Kidney glomerular epithelial cell (primary cell): ENCODE results near the gene C6.
"Not testable (repeated sequence)": the region's sequence is repeated elsewhere in the genome, so short reads cannot be mapped to it uniquely, and the experiment has no call there.

Experiments used
- DNase-seq: peaks from one replicate; lab custom pipeline; 2025; lab: John Stamatoyannopoulos, UW

The C6 gene

DNA sequence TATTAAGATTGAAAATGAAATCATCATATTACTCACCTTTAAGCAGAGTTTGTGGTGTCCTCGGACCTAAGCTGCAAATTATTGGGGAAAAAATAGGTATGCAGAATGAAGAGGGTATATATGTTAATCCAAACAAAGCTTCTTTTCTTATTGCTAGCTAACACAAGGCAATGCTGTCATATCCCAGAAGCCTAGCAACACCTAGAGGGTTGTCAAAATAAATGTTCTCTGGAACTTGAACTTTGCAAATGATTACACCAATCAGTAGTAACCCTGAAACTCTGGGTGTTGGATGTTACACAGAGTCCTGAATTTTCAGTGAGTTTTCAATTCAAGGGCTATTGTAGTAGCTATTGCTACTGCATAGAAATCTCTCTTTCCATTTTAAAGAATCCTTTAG lies at the start of gene C6:
TSS of gene C6 (minus strand) at position 193 of the 400 bp plus-strand sequence. CDS start 10,302 bp downstream, outside the sequence.
- DNase-seq: no peak

GRCh38 chr5:41256400-41256799 lies 43.1 kb upstream of the C6 start:
- DNase-seq: no peak

DNA sequence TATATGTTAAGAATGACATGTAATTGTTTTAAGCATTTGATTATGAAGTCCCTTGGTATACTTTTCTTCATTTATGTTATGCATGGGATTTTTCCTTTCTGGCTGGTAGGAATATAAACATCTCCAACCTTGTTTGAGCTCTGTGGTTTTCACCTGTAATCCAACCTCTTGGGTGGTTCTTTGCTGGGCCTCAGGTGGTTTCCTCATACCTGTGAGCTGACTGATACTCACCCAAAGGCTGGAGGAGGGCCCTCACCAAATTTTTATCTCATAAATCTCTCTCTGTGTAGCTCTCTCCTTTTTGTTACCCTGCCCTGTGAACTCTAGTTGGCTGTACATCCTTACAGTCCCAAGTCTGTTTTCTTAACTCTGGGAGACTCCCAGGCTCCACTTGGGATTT lies 39.8 kb upstream of the C6 start:
- no peak for DNase-seq

GRCh38 chr5:41252036-41252435 lies 38.7 kb upstream of the C6 start:
- no peak for DNase-seq

DNA sequence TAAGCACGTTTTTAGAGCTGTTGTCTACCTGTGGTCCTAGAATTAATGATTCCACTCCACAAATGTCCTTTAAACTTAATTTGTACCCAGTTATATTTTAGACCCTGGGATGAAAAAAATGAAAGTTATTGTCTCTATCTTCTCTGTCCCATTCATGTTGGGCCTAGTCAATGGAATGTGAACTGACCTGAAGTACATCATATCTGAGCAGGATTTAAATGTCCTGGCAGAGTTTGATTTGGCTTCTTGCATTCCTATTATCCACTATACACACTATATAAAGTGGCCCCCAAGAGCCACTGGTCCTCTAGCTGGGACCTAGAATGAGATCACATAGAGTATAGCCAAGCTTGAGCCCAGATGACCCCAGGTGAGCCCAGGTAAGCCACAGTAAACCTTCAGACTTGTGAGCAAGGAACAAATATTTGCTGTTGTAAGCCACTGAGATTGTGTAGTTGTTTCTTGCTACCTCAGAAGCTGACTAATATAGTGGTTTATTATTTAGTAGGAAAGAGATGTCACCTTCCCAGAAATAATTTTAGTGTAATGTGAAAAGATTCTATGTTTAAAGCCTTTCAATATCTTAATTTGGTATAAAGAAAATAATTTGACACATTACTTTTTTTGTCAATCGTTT lies 37.1 kb upstream of the C6 start:
- no peak for DNase-seq

- no peak for DNase-seq
These were observed 33.8 kb upstream of the C6 start for GRCh38 chr5:41247135-41247534.

- peak; percentile 71 for DNase-seq
These were observed 33.0 kb upstream of the C6 start for GRCh38 chr5:41246376-41246775.

GRCh38 chr5:41243558-41243957 lies 30.2 kb upstream of the C6 start:
- DNase-seq: no peak

DNA sequence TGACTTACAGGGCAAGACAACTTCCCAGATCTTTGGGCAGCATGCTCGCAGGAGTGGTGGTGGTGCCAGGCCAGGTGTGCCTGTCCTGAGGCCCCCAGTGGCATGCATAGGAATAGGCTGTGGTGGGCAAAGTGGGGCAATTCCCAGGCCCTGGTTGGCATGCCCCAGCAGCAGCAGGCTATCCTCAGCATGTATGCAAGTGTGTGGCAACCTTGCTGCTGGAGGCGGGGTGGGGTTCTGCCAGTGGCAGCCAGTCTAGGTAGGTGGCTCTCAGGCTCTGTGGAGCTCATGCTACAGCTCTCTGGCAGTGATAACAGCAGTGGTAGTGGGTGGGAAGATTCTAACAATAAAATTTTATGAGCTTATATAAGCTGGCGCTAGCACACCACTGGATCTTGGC lies 27.7 kb upstream of the C6 start:
- DNase-seq: no peak

DNA sequence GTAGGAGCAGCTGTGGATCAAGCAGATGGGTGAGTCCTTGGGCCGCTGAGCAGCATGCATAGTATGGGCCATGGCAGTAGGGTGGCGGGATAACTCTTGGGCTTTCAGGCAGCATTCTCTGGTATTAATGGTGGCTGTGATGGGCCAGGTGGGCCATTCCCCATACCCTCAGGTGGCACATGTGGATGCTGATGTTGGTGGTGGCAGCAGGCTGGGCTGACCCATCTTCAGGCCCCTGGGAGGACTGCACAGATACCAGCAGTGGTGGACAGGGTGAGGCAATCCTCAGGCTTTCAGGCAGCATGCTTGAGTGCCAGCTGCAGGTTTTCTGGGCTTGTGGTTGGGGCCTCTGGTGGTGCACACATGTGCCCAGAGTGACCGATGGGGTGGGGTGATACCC lies 27.1 kb upstream of the C6 start:
- DNase-seq: no peak

GRCh38 chr5:41234475-41234874 lies 21.1 kb upstream of the C6 start:
- no peak for DNase-seq

DNA sequence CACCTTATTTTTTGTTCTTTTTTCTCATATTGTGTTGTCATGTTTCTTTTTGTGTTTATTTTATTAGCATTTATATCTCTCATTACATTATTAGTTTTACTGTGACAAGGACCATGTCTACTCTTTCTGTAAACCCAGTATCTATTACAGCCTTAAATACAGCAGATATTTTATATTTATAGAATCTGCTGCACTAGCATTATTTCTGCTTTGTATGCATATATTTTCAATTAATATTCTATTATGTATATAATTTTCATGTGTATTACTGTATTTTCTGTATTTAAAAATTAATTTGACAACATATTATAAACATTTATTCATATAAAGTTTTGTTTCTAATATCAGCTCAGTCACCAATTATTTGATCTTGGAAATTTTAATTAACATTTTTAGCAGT lies 19.5 kb upstream of the C6 start:
- no peak for DNase-seq

DNA sequence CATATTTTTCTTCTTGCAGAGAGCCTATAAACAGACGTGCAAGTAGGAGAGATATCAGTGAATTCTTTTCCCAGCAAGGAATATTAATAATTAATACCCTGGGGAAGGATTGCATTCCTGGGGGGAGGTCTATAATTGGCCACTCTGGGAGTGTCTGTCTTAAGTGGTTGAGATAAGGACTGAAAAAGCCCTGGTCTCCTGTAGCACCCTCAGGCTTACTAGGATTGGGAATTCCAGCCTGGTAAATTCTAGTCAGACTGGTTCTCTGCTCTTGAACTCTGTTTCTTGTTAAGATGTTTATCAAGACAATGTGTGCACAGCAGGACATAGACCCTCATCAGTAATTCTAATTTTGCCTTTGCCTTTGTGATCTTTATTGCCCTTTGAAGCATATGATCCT lies 16.9 kb upstream of the C6 start:
- not testable (repeated sequence) for DNase-seq

DNA sequence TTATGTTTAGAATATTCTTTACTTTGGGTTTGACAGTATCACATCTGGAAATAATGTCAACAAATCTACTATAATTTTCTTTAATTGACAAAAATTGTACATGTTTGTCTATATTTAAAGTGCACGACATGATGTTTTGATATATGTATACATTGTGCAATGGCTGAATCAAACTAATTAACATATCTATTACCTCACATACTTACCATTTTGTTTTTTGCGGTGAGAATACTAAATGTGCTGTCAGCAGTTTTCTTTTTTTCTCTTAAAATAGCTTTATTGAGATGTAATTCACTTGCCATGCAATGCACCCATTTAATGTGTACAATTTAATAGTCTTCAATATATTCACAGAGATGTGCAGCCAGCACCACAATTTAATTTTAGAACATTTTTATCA lies 10.6 kb upstream of the C6 start:
- no peak for DNase-seq

GRCh38 chr5:41219658-41220269 lies 6.4 kb upstream of the C6 start:
- no peak for DNase-seq

DNA sequence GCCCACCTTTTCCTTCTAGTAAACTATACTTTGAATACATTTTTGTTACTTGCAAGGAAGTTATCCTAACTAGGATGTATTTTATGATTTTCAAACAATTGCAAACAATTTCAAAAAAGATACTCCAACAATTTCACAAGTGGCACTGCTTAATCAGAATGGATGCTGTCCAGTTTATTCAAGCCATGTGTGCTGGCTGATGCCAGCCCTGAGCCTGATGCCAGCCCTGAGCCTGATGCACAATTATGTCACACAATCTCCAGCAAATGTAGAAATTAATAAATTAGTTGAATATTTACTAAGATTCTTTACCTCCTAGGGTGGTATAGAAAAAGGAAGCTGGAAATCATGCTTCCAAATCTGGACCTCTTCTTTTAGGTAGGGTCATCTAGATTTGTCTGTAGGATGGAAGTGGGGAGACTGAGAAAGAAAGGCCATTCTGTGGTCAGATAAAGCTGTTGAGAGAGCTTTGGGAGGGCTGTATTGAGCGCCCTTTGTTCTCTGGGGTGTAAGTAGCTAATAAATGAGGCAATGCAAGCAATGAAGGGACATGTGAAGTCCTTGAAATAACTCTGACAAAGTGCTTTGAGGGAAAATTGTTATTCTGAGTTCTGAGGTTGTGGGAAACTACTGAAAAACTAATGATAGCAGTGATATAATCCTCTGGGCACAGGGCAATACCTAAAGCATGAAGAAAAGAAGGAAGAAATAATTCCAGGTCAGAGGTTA lies 5.8 kb upstream of the C6 start:
- DNase-seq: no peak

GRCh38 chr5:41214182-41214581 lies 850 bp upstream of the C6 start:
- DNase-seq: no peak

DNA sequence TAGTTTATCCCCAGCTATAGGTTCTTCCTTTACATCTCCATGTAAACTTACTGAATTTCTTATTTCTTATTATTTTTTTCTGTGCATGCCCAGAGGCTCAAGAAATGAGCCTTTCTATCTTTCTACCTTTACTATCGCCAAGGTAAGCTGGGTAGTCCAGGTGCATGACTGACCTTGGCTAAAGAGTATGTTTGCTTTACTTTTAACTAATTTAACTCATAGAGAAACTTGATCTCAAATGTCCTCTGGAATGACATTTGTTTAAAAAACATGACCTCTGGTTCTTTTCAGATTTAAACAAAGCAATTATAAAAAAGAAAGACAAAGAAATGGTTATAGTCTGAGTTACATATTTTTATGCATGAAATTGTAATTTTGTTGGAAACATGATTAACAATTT lies 397 bp downstream of the C6 start:
- DNase-seq: no peak

GRCh38 chr5:41211417-41211816 lies 1.9 kb downstream of the C6 start:
- DNase-seq: no peak

- DNase-seq: not testable (repeated sequence)
These were observed 7.9 kb downstream of the C6 start for GRCh38 chr5:41205475-41205874.

DNA sequence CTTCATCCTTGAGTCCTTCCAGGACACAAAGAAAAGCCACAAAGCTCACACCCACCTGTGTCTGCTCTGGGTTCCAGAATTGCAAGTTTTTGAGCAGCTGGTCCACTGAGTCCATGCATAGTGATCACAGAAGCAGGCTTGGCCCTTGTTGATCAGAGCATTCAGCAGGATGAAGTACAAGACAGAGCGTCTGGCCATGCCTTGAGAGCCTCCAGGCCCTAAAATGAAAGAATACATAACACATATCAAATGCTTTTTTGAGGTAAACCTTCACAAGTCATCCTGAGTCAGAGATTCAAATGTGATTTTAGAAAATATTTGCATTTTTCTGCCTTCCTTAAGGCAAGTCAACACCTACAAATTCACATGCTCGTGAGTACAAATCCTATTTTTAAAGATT lies 10.3 kb downstream of the C6 start:
- no peak for DNase-seq

GRCh38 chr5:41201082-41201772 lies 12.1 kb downstream of the C6 start:
- DNase-seq: no peak

- DNase-seq: no peak
These were observed 12.8 kb downstream of the C6 start for GRCh38 chr5:41200506-41200905.
